OCI-LY3 (cell line): ENCODE data around the gene SUMF1.

Experiments used
- CTCF ChIP-seq: fragments of 200-600, 300-600 bp; sonication (generic); IDR thresholded peaks from 2 replicates; pipeline ENCODE4 v1.5.1; 2014; ENCODE audit warnings: antibody characterized with exemption, low read length, low read depth
- EZH2phosphoT487 ChIP-seq: fragments of 200-600 bp; shearing (Covaris generic); IDR thresholded peaks from 2 replicates; pipeline ENCODE4 v1.6.1; 2018; ENCODE audit warnings: antibody characterized with exemption, mixed run types, low read depth

GRCh38 chr3:4416961-4417360, 50.1 kb downstream of the SUMF1 start:
- no peak for TF ChIP-seq CTCF
- no peak for TF ChIP-seq EZH2phosphoT487
